ENCODE results near the gene MYL4. TPM values are rescaled to one million over a fixed set of nuclear protein-coding genes. Genes with fewer than 3 reads are reported as not detected.
"Not testable (repeated sequence)": the region's sequence is repeated elsewhere in the genome, so short reads cannot be mapped to it uniquely, and the experiment has no call there.

The MYL4 gene
- polyA plus RNA-seq, 3 donors from 2014 or later = 0.39 TPM; not detected in 2

GRCh38 chr17:47203984-47204721, 5.0 kb upstream of the MYL4 start:
- peaks cover 28 to 34% of the 10 kb centered on the region in 2 donors for H3K4me1 Mint-ChIP-seq
- H3K9me3 Mint-ChIP-seq = no peaks in the 10 kb centered on the region
- peak overlapping the region; percentile 59 to 68 (median 67) for H3K4me3 Mint-ChIP-seq
- H3K27me3 Mint-ChIP-seq (ENCODE audit: low read depth in 3 of 3) = peaks cover 0 to 4% (median 2%) of the 10 kb centered on the region in 3 donors
- no peaks in the 10 kb centered on the region for H3K36me3 Mint-ChIP-seq
- DNase-seq = peak; percentile 45 to 54 (median 50)
- peak overlapping the region; percentile 77 to 95 (median 90) for H3K27ac Mint-ChIP-seq

- peaks cover 28 to 34% of the 10 kb centered on the region in 2 donors for H3K4me1 Mint-ChIP-seq
- H3K4me3 Mint-ChIP-seq = peak overlapping the region; percentile 59 to 68 (median 67)
These were observed 4.3 kb upstream of the MYL4 start for GRCh38 chr17:47204722-47205418.

GRCh38 chr17:47205419-47205963, 3.7 kb upstream of the MYL4 start:
- Mint-ChIP-seq H3K27me3 (ENCODE audit: low read depth in 3 of 3) (peaks cover 0 to 2% (median 1%) of the 10 kb centered on the region in 3 donors), H3K9me3 (no peaks in the 10 kb centered on the region), H3K4me3 (peak overlapping the region; percentile 59 to 68 (median 67)), H3K27ac (peak overlapping the region; percentile 77 to 95 (median 90)), H3K36me3 (no peaks in the 10 kb centered on the region), H3K4me1 (peaks cover 28 to 34% of the 10 kb centered on the region in 2 donors)
- DNase-seq = peak; percentile 51 to 59 (median 54)

More at GRCh38 chr17:47204722-47205418, 4.3 kb upstream of the MYL4 start:
- peak overlapping the region; percentile 77 to 95 (median 90) for H3K27ac Mint-ChIP-seq
- peak; percentile 35 to 45 (median 40) for DNase-seq
- no peaks in the 10 kb centered on the region for H3K36me3 Mint-ChIP-seq
- H3K27me3 Mint-ChIP-seq (ENCODE audit: low read depth in 3 of 3) = peaks cover 0 to 2% (median 2%) of the 10 kb centered on the region in 3 donors
- H3K9me3 Mint-ChIP-seq = no peaks in the 10 kb centered on the region

GRCh38 chr17:47207143-47208067, 1.7 kb upstream of the MYL4 start:
- Mint-ChIP-seq H3K4me3 (no peak overlapping the region), H3K4me1 (peaks cover 28 to 34% of the 10 kb centered on the region in 2 donors)

GRCh38 chr17:47209499-47209898, 351 bp downstream of the MYL4 start:
- H3K9me3 Mint-ChIP-seq = no peaks in the 10 kb centered on the region
- H3K27ac Mint-ChIP-seq = peak overlapping the region in 1 of 6 donors; percentile 65
- peaks cover 0 to 5% (median 4%) of the 10 kb centered on the region in 3 donors for H3K27me3 Mint-ChIP-seq (ENCODE audit: low read depth in 3 of 3)
- peaks cover 17 to 21% of the 10 kb centered on the region in 2 donors for H3K4me1 Mint-ChIP-seq
- no peak for DNase-seq
- no peaks in the 10 kb centered on the region for H3K36me3 Mint-ChIP-seq
- no peak overlapping the region for H3K4me3 Mint-ChIP-seq

More at GRCh38 chr17:47207143-47208067, 1.7 kb upstream of the MYL4 start:
- Mint-ChIP-seq H3K27me3 (ENCODE audit: low read depth in 3 of 3) (peaks cover 0 to 5% (median 1%) of the 10 kb centered on the region in 3 donors), H3K27ac (no peak overlapping the region), H3K36me3 (no peaks in the 10 kb centered on the region), H3K9me3 (no peaks in the 10 kb centered on the region)
- no peak for DNase-seq

GRCh38 chr17:47210105-47210504, 957 bp downstream of the MYL4 start:
- Mint-ChIP-seq H3K4me1 (peaks cover 10 to 15% of the 10 kb centered on the region in 2 donors), H3K9me3 (no peaks in the 10 kb centered on the region), H3K27me3 (ENCODE audit: low read depth in 3 of 3) (peaks cover 0 to 5% (median 4%) of the 10 kb centered on the region in 3 donors), H3K4me3 (no peak overlapping the region), H3K36me3 (no peaks in the 10 kb centered on the region), H3K27ac (no peak overlapping the region)
- no peak for DNase-seq

GRCh38 chr17:47210779-47211178, 1.6 kb downstream of the MYL4 start:
- no peaks in the 10 kb centered on the region for H3K36me3 Mint-ChIP-seq
- H3K4me3 Mint-ChIP-seq = no peak overlapping the region
- peaks cover 0 to 4% (median 3%) of the 10 kb centered on the region in 3 donors for H3K27me3 Mint-ChIP-seq (ENCODE audit: low read depth in 3 of 3)
- H3K27ac Mint-ChIP-seq = no peak overlapping the region
- H3K4me1 Mint-ChIP-seq = peaks cover 4 to 8% of the 10 kb centered on the region in 2 donors
- H3K9me3 Mint-ChIP-seq = no peaks in the 10 kb centered on the region
- no peak for DNase-seq

- H3K4me3 Mint-ChIP-seq = no peak overlapping the region
- H3K4me1 Mint-ChIP-seq = peaks cover 10 to 15% of the 10 kb centered on the region in 2 donors
- no peak for DNase-seq
- peaks cover 0 to 4% (median 3%) of the 10 kb centered on the region in 3 donors for H3K27me3 Mint-ChIP-seq (ENCODE audit: low read depth in 3 of 3)
- no peaks in the 10 kb centered on the region for H3K36me3 Mint-ChIP-seq
- no peak overlapping the region for H3K27ac Mint-ChIP-seq
- H3K9me3 Mint-ChIP-seq = no peaks in the 10 kb centered on the region
These were observed 3.3 kb downstream of the MYL4 start for GRCh38 chr17:47212458-47212857.

- DNase-seq = no peak
- Mint-ChIP-seq H3K27me3 (ENCODE audit: low read depth in 3 of 3) (peaks cover 0 to 4% (median 3%) of the 10 kb centered on the region in 3 donors), H3K27ac (no peak overlapping the region), H3K4me3 (no peak overlapping the region), H3K4me1 (peaks cover 20 to 26% of the 10 kb centered on the region in 2 donors), H3K36me3 (no peaks in the 10 kb centered on the region), H3K9me3 (no peaks in the 10 kb centered on the region)
These were observed 4.4 kb downstream of the MYL4 start for GRCh38 chr17:47213540-47213939.

GRCh38 chr17:47214931-47215330, 5.8 kb downstream of the MYL4 start:
- no peak overlapping the region for H3K4me3 Mint-ChIP-seq
- DNase-seq = no peak
- no peak overlapping the region for H3K27ac Mint-ChIP-seq
- peaks cover 0 to 4% (median 3%) of the 10 kb centered on the region in 3 donors for H3K27me3 Mint-ChIP-seq (ENCODE audit: low read depth in 3 of 3)
- H3K4me1 Mint-ChIP-seq = peaks cover 33 to 40% of the 10 kb centered on the region in 2 donors
- no peaks in the 10 kb centered on the region for H3K36me3 Mint-ChIP-seq
- no peaks in the 10 kb centered on the region for H3K9me3 Mint-ChIP-seq

- not testable (repeated sequence) for H3K36me3 Mint-ChIP-seq; H3K9me3 Mint-ChIP-seq; DNase-seq; H3K27me3 Mint-ChIP-seq (ENCODE audit: low read depth in 3 of 3)
- H3K4me3 Mint-ChIP-seq = peak overlapping the region in 4 of 5 donors; percentile 40 to 61 (median 56)
- H3K4me1 Mint-ChIP-seq = peaks cover 50 to 59% of the 10 kb centered on the region in 2 donors
- H3K27ac Mint-ChIP-seq = peak overlapping the region in 5 of 6 donors; percentile 17 to 72 (median 32)
These were observed 7.7 kb downstream of the MYL4 start for GRCh38 chr17:47216821-47217220.

- not testable (repeated sequence) for H3K36me3 Mint-ChIP-seq; H3K27me3 Mint-ChIP-seq (ENCODE audit: low read depth in 3 of 3); H3K9me3 Mint-ChIP-seq
- DNase-seq = peak; percentile 58 to 62 (median 59)
- H3K27ac Mint-ChIP-seq = peak overlapping the region in 4 of 6 donors; percentile 32 to 72 (median 46)
- H3K4me3 Mint-ChIP-seq = peak overlapping the region in 4 of 5 donors; percentile 40 to 61 (median 56)
- H3K4me1 Mint-ChIP-seq = peaks cover 50 to 59% of the 10 kb centered on the region in 2 donors
These were observed 8.1 kb downstream of the MYL4 start for GRCh38 chr17:47217279-47217678.

- Mint-ChIP-seq H3K9me3 (no peaks in the 10 kb centered on the region), H3K4me3 (peak overlapping the region; percentile 56 to 73 (median 66)), H3K27ac (peak overlapping the region; percentile 61 to 92 (median 75)), H3K27me3 (ENCODE audit: low read depth in 3 of 3) (peaks cover 3 to 6% (median 6%) of the 10 kb centered on the region in 3 donors), H3K4me1 (peaks cover 50 to 59% of the 10 kb centered on the region in 2 donors), H3K36me3 (no peaks in the 10 kb centered on the region)
- DNase-seq = no peak
These were observed 9.8 kb downstream of the MYL4 start for GRCh38 chr17:47218896-47219430.
